Gastrocnemius medialis (tissue), 4 donors: ENCODE data around the gene FHOD3. TPM values are rescaled to one million over a fixed set of nuclear protein-coding genes. Genes with fewer than 3 reads are reported as not detected.

ENCODE experiments used
- ATAC-seq, 2 donors: fragments of 150-250 bp; one replicate each; pipeline ENCODE4 v1.9.1; 2016
- DNase-seq, 2 donors: peaks; one replicate each; pipeline ENCODE4 v3.0.0-alpha.2; 2019
- H3K27ac ChIP-seq, 4 donors: fragments of 200-600 bp; sonication (generic); 1 replicate in 1 of 4; 2 replicates in 3 of 4; pipeline ENCODE4 v1.5.1; 2016 to 2018; ENCODE audit warnings: mild to moderate bottlenecking in 2 of 4, moderate library complexity in 1 of 4
- H3K27me3 ChIP-seq, 3 donors: fragments of 200-600 bp; sonication (generic) in 2 of 3; 1 replicate in 1 of 3; 2 replicates in 2 of 3; pipeline versions ENCODE4 v1.5.1 to v1.6.0; 2016 to 2019; ENCODE audit warnings: mild to moderate bottlenecking in 1 of 3, moderate library complexity in 1 of 3
- H3K36me3 ChIP-seq, 2 donors: fragments of 200-600 bp; sonication (generic) in 1 of 2; one replicate each; pipeline ENCODE4 v1.5.1; 2017 to 2018
- H3K4me1 ChIP-seq, 2 donors: fragments of 200-600 bp; sonication (generic) in 1 of 2; one replicate each; pipeline ENCODE4 v1.5.1; 2016 to 2017; ENCODE audit warnings: mild to moderate bottlenecking in 2 of 2
- H3K4me3 ChIP-seq, 4 donors: fragments of 200-600 bp; sonication (generic) in 3 of 4; 1 replicate in 1 of 4; 2 replicates in 3 of 4; pipeline ENCODE4 v1.5.1; 2016 to 2019; ENCODE audit warnings: mild to moderate bottlenecking in 2 of 4
- H3K9me3 ChIP-seq, 3 donors: fragments of 200-600 bp; sonication (generic) in 2 of 3; 1 replicate in 1 of 3; 2 replicates in 2 of 3; pipeline ENCODE4 v1.5.1; 2016 to 2019
- CTCF ChIP-seq, 5 experiments: fragments of 450-650 bp in 3 of 5; fragments of 200-600 bp in 2 of 5; sonication (generic) in 2 of 5; IDR thresholded peaks in 4 of 5; conservative IDR thresholded peaks in 1 of 5; 1 replicate in 4 of 5; 2 replicates in 1 of 5; pipeline ENCODE4 v1.5.1; 2016 to 2019; ENCODE audit warnings: antibody characterized with exemption in 5 of 5, mild to moderate bottlenecking in 3 of 5, moderate library complexity in 3 of 5
- POLR2A ChIP-seq, 2 donors: fragments of 450-650 bp; IDR thresholded peaks; one replicate each; pipeline ENCODE4 v1.6.1; 2017; ENCODE audit warnings: antibody characterized with exemption in 2 of 2, mild to moderate bottlenecking in 2 of 2, moderate library complexity in 2 of 2
- in situ Hi-C, 4 donors: fragments of 200-750 bp; cut with MboI; loops; one replicate each; pipeline versions ENCODE4 v1.15.0 to v1.8.0; 2017; ENCODE audit warnings: low sequenced_read_pairs in 4 of 4
- intact Hi-C: fragments of 100-400 bp; cut with DNase I; formaldehyde crosslinking; loops from one replicate; pipeline ENCODE4 v1.15.1; 2023; ENCODE audit warnings: low total_unique reads
- total RNA-seq, 4 donors: library from RNA; depleted of rRNA; stranded (reverse); fragments of >200 nt; gene quantifications; one replicate each; pipeline versions ENCODE4 v1.1.0 to v1.2.3, GENCODE V29; 2016

The FHOD3 gene
- total RNA-seq = 10 to 100 TPM; 10.0 to 32.5 (median 17.0) TPM

- DNase-seq = peak; percentile 53 to 61
- H3K4me1 ChIP-seq = peaks cover 14 to 35% of the 10 kb centered on the region in 2 donors
- ATAC-seq = peak; percentile 78 to 81
- H3K4me3 ChIP-seq = peak within 1 kb of the TSS; percentile 66 to 99 (median 74)
- H3K9me3 ChIP-seq = no peaks in the 10 kb centered on the region
- peak within 1 kb of the TSS; percentile 71 to 87 (median 82) for H3K27ac ChIP-seq
- in situ Hi-C loops (loop anchor here in 2 of 4 donors (25.0 kb wide), 2 partner anchors 265 to 535 kb away; no protein-coding TSS in a partner anchor), intact Hi-C loops (loop anchor here (2.0 to 5.0 kb wide), 3 partner anchors 170 to 275 kb away; partner anchors contain the start of genes ELP2 and SLC39A6)
- peak; percentile 28 to 51 for TF ChIP-seq POLR2A (IDR thresholded peaks at IDR 0.05)
- peak in 1 of 5 experiments; percentile 34 for TF ChIP-seq CTCF (IDR thresholded peaks at IDR 0.05 in 4 of 5, conservative IDR thresholded peaks at IDR 0.05 in 1 of 5)
- H3K36me3 ChIP-seq = no peaks in the 10 kb centered on the region
- no peaks in the 10 kb centered on the region for H3K27me3 ChIP-seq
Measured at GRCh38 chr18:36297417-36298125, at the start of gene FHOD3. TSS of gene FHOD3 (plus strand) at chr18:36297713. CDS start at chr18:36297836, 123 bp downstream.

GRCh38 chr18:36249392-36249791 is 48.1 kb upstream of the FHOD3 start:
- TF ChIP-seq POLR2A (IDR thresholded peaks at IDR 0.05) = no peak
- TF ChIP-seq CTCF (IDR thresholded peaks at IDR 0.05 in 4 of 5, conservative IDR thresholded peaks at IDR 0.05 in 1 of 5) = no peak

GRCh38 chr18:36250827-36251226 is 46.7 kb upstream of the FHOD3 start:
- no peak for DNase-seq
- Histone ChIP-seq H3K27me3 (no peaks in the 10 kb centered on the region), H3K27ac (no peak overlapping the region), H3K4me3 (no peak overlapping the region), H3K36me3 (no peaks in the 10 kb centered on the region), H3K9me3 (peaks cover 0 to 7% (median 0%) of the 10 kb centered on the region in 3 donors), H3K4me1 (no peaks in the 10 kb centered on the region)
- TF ChIP-seq CTCF (IDR thresholded peaks at IDR 0.05 in 4 of 5, conservative IDR thresholded peaks at IDR 0.05 in 1 of 5) = no peak
- no peak for TF ChIP-seq POLR2A (IDR thresholded peaks at IDR 0.05)
- in situ Hi-C loops = no loop called here
- no peak for ATAC-seq
- intact Hi-C loops = no loop called here

More at GRCh38 chr18:36249392-36249791, 48.1 kb upstream of the FHOD3 start:
- no peak for ATAC-seq
- intact Hi-C loops = no loop called here
- Histone ChIP-seq H3K4me1 (no peaks in the 10 kb centered on the region), H3K9me3 (peaks cover 0 to 7% (median 0%) of the 10 kb centered on the region in 3 donors), H3K36me3 (no peaks in the 10 kb centered on the region), H3K27ac (no peak overlapping the region), H3K4me3 (no peak overlapping the region), H3K27me3 (no peaks in the 10 kb centered on the region)
- in situ Hi-C loops = no loop called here
- no peak for DNase-seq

GRCh38 chr18:36255072-36255698 is 42.3 kb upstream of the FHOD3 start:
- Histone ChIP-seq H3K27me3 (no peaks in the 10 kb centered on the region), H3K9me3 (no peaks in the 10 kb centered on the region), H3K36me3 (no peaks in the 10 kb centered on the region), H3K27ac (no peak overlapping the region), H3K4me1 (no peaks in the 10 kb centered on the region), H3K4me3 (no peak overlapping the region)
- DNase-seq (no peak), ATAC-seq (no peak)
- in situ Hi-C loops = no loop called here
- TF ChIP-seq POLR2A (IDR thresholded peaks at IDR 0.05) = no peak
- intact Hi-C loops = no loop called here

GRCh38 chr18:36256094-36256493 is 41.4 kb upstream of the FHOD3 start:
- Histone ChIP-seq H3K27ac (no peak overlapping the region), H3K4me1 (no peaks in the 10 kb centered on the region), H3K9me3 (no peaks in the 10 kb centered on the region), H3K4me3 (no peak overlapping the region), H3K27me3 (no peaks in the 10 kb centered on the region), H3K36me3 (no peaks in the 10 kb centered on the region)
- no peak for TF ChIP-seq POLR2A (IDR thresholded peaks at IDR 0.05)
- TF ChIP-seq CTCF (IDR thresholded peaks at IDR 0.05 in 4 of 5, conservative IDR thresholded peaks at IDR 0.05 in 1 of 5) = no peak
- intact Hi-C loops = no loop called here
- DNase-seq (no peak), ATAC-seq (no peak)
- in situ Hi-C loops = no loop called here
